ENCODE data around the gene ANKRD9. TPM values are rescaled to one million over a fixed set of nuclear protein-coding genes. Genes with fewer than 3 reads are reported as not detected.
A peak's percentile ranks its signal among the peaks of the same experiment; 100 is the strongest.

Gene ANKRD9
- total and polyA plus RNA-seq, 9 of the 15 experiments (the other 6 are each of a cell fraction or from before 2014, with no cell fraction given): 0.04 to 32.9 (median 5.3) TPM

DNA sequence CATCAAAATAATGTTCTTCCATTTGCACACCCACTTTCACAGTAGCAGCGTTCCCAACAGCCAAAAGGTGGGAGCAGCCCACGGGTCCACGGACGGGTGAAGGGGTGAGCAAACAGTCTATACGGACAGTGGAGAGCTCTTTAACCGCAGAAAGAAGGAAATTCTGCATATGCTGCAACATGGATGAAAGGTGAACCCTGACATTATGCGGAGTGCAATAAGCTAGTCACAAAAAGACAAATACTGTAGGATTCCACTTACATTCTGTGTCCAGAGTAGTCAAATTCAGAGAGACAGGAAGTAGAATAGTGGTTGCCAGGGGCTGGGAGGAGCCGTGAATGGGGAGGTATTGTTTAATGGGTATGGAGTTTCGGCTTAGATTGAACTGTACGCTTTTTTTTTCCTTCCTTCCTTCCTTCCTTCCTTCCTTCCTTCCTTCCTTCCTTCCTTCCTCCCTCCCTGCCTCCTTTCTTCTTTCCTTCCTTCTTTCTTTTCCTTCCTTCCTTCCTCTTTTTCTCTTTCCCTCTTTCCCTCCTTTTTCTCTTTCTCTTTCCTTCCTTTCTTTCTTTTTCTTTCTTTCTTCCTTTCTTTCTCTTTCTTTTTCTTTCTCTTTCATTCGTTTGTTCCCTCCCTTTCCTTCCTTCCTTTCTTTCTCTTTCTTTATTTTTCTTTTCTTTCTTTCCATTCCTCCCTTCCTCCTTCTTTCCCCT is 15.8 kb upstream of the ANKRD9 start (continued):
- TF ChIP-seq, protein P1, sequence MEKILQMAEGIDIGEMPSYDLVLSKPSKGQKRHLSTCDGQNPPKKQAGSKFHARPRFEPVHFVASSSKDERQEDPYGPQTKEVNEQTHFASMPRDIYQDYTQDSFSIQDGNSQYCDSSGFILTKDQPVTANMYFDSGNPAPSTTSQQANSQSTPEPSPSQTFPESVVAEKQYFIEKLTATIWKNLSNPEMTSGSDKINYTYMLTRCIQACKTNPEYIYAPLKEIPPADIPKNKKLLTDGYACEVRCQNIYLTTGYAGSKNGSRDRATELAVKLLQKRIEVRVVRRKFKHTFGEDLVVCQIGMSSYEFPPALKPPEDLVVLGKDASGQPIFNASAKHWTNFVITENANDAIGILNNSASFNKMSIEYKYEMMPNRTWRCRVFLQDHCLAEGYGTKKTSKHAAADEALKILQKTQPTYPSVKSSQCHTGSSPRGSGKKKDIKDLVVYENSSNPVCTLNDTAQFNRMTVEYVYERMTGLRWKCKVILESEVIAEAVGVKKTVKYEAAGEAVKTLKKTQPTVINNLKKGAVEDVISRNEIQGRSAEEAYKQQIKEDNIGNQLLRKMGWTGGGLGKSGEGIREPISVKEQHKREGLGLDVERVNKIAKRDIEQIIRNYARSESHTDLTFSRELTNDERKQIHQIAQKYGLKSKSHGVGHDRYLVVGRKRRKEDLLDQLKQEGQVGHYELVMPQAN (IDR thresholded peaks at IDR 0.05; ENCODE audit: borderline replicate concordance): 0 out of 2 replicates have a peak, but pooled peaks have one; percentile 48
- TF ChIP-seq CHD7 (IDR thresholded peaks at IDR 0.05; ENCODE audit: low read depth, low read length) (no peak), SREBF1 (IDR thresholded peaks at IDR 0.05; ENCODE audit: borderline replicate concordance, low read depth, low read length) (no peak)
